GM18507 (cell line): ENCODE results near the gene UGP2.
"Not testable (repeated sequence)": the region's sequence is repeated elsewhere in the genome, so short reads cannot be mapped to it uniquely, and the experiment has no call there.

ENCODE experiments used
- DNase-seq: peaks from one replicate; pipeline ENCODE4 v3.0.0; 2011; ENCODE audit warnings: low read depth; ENCODE audit not compliant: insufficient read length; ENCODE audit errors: extremely low spot score
- FAIRE-seq: peaks from 2 replicates; lab custom pipeline; 2011; peaks lifted over from hg19 to GRCh38; lab: Jason Lieb, UNC

Gene UGP2

DNA sequence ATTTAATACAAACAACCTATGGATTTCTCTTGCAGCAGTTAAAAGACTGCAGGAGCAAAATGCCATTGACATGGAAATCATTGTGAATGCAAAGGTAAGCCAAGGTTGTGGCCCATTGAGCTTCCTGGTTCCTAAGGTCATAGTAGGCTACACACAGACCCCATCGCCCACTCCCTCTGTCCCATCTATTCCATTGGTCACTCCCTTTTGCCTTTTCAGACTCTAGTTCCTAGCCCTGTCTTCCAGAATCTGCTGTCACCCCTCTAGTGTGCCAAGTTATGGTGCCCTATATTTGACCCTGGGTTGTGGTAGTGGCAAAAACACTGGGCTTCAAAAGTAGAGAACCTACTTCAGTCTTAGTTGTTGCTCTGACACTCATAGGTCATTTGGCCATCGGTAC is 44.7 kb downstream of the UGP2 start:
- FAIRE-seq, result no peak

DNA sequence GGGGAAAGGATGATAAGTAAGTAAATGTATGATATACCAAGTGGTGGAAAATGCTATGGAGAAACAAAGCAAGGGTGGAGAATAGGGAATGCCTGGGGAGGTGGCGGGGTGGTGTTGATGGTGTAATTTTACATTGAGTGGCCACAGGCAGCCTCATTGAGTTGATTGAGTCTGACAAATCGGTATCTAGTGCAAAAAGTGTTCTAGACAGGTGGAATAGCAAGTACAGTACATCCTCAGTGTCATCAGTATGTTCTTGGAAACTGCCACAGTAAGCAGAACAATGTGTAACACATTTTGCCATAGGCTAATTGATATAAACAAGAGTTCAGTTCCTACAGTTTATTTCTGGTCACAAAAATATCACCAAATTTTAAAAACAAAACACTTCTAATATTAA is 46.4 kb downstream of the UGP2 start:
- DNase-seq, result no peak
- no peak for FAIRE-seq

More for the DNA sequence above, 44.7 kb downstream of the UGP2 start:
- DNase-seq, result no peak

DNA sequence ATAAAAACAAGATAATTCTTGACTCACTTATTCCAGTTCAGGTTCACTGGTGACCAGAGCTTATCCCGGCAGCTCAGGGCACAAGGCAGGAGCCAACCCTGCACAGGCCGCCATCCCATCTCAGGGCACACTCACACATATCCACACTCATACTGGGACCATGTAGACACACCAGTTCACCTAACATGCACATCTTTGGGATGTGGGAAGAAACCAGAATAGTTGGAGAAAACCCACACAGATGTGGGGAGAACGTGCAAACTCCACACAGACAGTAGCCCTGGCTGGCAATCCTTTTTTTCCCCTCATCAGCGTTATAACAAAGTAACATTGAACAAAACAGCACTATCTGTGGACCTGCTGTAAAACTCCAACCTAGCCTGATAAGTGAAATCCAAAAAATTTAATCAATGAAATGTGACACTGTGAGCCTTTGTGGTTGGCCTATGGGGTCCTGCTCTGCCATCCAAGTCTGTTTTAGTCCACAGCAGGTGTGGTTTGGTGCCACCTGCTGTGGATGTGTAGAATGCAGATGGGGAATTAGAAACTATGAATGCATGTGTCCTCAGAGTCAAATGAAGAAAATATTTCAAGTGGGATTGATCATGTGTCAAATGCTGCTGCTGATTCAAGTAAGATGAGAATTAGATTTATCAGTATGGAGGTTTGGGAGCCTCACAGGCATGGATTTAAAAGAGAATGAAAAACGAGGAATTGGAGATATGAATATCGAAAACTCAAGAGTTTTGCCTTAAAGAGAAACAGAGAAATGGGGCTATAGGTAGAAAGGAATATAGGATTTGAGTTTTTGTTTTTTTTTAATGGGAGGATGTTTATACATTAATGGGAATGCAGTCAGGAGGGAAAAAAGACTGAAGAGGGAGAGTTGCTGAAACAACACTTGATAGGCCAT is 47.0 kb downstream of the UGP2 start:
- FAIRE-seq (peak; percentile 73), DNase-seq (peak; percentile 12)

DNA sequence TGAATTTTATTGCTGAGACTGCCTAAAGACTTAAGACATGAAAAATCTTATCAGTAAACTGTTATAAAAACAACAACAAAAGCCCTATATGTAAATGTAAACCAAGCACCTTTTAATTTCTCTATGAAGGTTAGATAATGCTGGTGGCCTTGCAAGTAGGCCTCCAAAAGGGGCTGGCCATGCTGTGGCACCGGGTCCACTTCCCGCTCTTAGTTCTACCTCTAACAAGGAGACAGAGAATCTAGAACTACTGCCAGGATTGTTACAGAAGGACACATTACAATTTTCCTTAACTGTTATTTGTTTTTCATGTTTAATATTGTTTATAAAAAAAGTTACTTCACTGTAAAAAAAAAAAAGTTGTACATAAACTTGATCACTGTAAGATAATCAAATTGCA is 49.0 kb downstream of the UGP2 start:
- DNase-seq, result no peak
- FAIRE-seq, result no peak

DNA sequence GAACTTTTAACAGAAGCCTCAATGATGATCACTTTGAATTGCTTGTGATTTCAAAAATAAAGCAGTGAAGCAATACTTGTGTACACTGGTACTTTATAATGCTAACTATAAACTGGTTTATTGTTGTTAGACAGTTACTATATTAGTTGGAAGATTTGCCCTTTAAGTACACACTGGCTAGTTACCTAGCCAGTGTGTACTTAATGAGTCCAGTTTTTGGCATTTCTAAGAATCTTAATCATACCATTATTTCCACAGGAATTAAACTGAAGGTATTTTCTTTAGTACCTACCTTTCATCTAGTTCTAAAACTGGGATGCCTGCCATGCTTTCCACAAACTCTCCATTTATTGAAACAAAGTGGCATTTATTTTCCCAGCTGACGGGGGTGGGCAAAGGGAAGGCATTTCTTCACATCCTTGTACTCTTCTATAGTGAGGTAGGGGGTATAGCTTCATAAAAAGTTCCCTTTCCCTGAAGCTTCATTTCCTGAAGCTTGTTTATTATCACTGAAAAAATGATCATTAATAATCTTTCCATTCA is 49.9 kb downstream of the UGP2 start:
- FAIRE-seq (no peak), DNase-seq (no peak)

DNA sequence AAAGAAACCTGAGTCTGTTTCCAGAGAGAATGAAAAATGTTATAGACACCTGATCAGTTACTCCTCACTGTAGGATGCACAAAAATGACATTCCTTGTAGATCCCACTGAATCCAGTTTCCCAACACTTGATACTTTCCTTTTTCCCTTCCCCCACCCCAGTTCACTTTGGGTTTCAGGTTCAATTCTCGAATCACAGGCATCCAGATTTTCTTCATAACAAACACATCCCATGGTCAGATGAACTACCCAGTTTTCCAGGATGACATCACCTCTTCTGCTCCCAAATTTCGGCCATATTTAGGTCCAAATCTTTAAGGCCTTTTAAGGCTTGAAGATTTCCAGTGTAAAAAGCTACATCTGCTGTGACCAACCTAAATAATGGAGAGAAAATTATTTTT is 51.5 kb downstream of the UGP2 start:
- no peak for DNase-seq
- FAIRE-seq, result no peak

DNA sequence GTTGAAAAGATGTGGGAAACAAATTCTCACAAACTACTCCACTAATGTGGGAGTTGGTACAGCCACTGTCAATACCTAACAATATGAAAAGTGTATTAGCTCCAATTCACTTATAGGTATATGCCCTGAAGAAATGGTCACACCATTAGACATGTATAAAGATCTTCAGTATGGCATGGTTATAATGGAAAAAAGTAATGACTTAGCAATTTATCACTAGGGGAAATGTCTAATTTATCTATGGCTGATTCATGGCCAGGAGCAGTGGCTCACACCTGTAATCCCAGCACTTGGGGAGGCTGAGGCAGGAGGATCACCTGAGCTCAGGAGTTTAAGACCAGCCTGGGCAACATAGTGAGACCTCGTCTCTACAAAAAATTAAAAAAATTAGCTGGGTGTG is 52.5 kb downstream of the UGP2 start:
- no peak for DNase-seq
- FAIRE-seq, result no peak

DNA sequence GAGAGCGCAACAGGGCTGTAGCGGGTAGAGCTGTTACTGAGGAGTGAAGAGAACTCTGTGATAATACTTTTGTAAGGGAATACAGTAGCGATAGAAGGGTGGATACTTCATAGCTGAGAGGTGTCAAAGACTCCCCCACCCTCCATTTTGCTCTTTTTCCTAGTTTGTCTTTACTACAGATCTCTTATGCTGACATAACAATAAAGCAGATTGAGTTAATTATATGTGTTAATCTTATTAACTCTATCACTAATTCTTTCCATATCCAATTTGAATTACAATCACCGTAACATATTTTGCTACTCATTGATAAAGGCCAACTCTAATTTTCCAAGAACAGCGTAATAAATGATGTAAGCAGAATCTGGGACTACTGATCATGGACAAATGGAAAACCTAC is 57.1 kb downstream of the UGP2 start:
- FAIRE-seq, result no peak
- no peak for DNase-seq

DNA sequence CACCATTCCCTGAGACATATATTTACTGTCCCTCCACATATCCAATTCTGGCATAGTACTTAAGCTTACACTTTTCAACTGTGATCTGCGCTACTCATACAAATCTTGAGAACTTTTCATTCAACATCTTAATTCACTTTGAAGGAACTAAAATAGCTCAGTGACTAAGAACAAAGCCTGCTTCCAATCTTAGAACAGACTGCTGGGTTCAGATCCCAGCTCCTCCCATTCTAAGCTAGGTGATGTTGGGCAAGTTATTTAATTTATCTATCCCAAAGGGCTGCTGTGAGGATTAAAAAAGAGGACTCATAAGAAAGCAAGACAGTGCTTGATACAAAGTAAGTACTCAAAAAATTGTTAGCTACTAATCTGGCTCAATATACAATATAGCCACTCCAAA is 57.9 kb downstream of the UGP2 start:
- no peak for DNase-seq
- FAIRE-seq, result no peak

DNA sequence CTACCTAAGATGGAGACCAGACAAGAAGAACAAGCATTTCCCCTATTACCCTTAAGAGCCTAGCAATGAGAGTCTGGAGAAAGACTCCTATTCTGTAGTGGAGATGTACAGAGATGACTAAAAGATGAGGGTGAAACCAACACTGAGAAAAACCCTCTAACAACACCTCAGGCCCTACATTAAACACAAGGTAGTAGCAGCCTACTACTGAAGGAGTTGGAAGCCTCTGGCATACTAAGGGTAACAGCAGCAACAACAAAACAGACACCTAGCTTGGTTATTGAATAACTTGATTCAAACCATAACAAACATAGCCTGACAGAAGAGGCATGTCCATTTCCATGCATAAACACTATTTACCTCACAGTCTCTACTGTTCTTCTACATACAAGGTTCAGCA is 60.5 kb downstream of the UGP2 start:
- FAIRE-seq (peak; percentile 49), DNase-seq (no peak)

DNA sequence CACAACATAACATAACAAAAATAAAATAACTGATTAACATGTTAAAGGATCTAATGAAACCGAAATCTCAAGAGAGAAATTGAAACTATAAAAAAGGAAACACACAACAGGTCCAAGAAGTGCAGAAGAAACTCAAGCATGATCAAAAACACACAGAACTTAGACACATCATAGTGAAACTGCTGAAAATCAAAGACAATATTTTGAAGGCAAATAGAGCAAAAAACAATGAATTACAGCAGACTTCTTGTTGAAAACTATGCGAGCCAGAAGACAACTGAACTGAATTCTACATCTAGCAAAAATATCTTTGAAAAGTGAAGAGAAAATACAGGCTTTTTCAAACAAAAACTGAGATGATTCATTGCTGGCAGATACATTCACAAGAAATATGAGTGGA is 61.3 kb downstream of the UGP2 start:
- FAIRE-seq (no peak), DNase-seq (peak; percentile 8)

DNA sequence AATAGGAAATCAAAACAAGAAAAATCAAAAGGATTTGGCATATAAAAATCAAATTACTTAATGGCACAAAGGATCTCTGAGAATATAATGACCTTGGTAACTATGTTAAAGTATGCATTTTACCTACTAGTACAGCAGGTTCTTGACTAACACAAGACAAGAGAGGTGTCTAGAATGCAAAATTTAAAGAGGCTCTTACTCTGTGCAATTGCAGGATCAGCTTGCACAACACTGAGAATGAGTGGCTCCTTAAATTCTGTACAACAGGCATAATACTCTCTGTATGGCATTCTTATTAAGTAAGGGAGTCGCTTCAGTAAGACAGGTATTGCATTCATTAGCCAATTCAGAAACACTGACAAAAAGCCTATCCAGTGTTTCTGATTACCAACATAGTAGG is 72.6 kb downstream of the UGP2 start:
- FAIRE-seq (no peak), DNase-seq (no peak)

DNA sequence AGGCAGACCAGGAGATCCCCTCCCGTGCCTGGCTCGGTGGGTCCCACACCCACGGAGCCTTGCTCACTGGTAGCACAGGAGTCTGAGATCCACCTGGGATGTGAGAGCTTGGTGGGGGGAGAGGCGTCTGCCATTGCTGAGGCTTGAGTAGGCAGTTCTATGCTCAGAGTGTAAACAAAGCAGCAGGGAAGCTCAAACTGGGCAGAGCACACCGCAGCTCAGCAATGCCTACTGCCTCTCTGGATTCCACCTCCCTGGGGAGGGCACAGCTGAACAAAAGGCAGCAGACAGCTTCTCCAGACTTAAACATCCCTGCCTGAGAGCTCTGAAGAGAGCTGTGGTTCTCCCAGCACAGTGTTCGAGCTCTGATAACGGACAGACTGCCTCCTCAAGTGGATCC is 85.1 kb downstream of the UGP2 start:
- DNase-seq, result no peak
- no peak for FAIRE-seq

DNA sequence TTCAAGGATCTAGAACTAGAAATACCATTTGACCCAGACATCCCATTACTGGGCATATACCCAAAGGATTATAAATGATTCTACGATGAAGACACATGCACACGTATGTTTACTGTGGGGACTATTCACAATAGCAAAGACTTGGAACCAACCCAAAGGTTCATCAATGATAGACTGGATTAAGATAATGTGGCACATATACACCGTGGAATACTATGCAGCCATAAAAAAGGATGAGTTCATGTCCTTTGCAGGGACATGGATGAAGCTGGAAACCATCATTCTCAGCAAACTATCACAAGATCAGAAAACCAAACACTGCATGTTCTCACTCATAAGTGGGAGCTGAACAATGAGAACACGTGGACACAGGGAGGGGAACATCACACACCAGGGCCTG is 90.4 kb downstream of the UGP2 start:
- FAIRE-seq, result not testable (repeated sequence)

More for the DNA sequence above, 90.4 kb downstream of the UGP2 start:
- not testable (repeated sequence) for DNase-seq
